ENCODE results near the gene ARHGEF4. TPM values are rescaled to one million over a fixed set of nuclear protein-coding genes. Genes with fewer than 3 reads are reported as not detected.

The ARHGEF4 gene
- total RNA-seq, 1 experiment from 2014 or later = 0.80 TPM

DNA sequence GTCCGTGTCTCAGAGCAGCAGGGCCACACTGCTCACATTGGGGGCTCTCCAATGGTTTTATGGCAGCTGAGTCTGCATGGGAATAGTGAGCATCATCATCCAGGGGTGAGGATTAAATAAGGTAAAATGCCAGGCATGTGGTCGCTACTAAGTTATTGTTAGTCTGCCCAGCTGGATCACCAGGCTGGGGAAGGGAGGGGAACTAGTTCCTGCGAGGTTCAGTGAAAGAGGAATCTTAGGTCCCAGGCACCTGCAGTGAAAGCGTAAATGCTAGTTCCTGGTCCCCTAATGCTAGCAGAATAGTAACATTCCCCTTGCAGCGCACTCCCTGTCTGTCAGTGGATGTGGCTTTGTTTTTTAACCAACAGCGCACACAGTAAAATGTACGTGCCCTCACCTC, 60.1 kb downstream of the ARHGEF4 start:
- no peaks in the 10 kb centered on the region for H3K4me1 ChIP-seq (ENCODE audit: control insufficient read depth, insufficient read depth, low read length)
- H3K27me3 ChIP-seq (ENCODE audit: control insufficient read depth, insufficient read depth, low read length) = no peaks in the 10 kb centered on the region; the same call in 1 of the 2 replicates
- BruUV-seq (replicated peaks) = no TSS peak
- intact Hi-C loops (cut with micrococcal nuclease; ENCODE audit: unreplicated experiment) (no loop called here), in situ Hi-C loops (cut with HindIII; ENCODE audit: low pct_unique_long_range_greater_than_20kb, low sequenced_read_pairs) (no loop called here)
- DNase-seq (ENCODE audit: low read depth, low spot score) (no peak), ATAC-seq (no peak)
- H3K9me3 ChIP-seq (ENCODE audit: control insufficient read depth, insufficient read depth, low read depth, low read length) = no peaks in the 10 kb centered on the region
- ChIA-PET CTCF (no interaction called here), POLR2A (no interaction called here)
- no peak overlapping the region for H3K4me3 ChIP-seq (ENCODE audit: low read depth in 2 of 2, low read length in 2 of 2)
- no peaks in the 10 kb centered on the region for H3K36me3 ChIP-seq (ENCODE audit: control insufficient read depth, insufficient read depth, low read length)
- no peak overlapping the region for H3K27ac ChIP-seq (ENCODE audit: low read length)
- TF ChIP-seq TCF7L2 (IDR thresholded peaks at IDR 0.05; ENCODE audit: low read depth, low read length) = no peak

DNA sequence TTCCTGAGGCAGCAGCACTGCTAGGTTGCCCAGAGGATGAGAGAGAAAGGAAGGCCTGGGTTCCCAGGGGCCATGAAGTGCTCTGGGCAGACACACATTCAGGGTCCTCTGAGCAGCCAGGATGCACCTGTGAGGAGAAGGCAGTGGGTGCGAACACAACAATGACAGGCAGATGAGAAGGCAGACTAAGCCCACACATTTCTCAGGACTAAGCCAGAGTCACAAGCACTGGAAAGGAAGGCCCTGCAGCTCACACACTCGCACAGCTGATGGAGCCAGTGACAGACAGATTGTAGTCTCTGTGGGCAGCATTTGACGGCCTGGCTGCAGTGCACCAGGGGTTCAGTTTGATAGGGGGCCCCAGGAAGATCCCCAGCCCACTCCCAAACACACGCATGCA, 61.8 kb downstream of the ARHGEF4 start:
- POLR2A ChIA-PET = no interaction called here
- intact Hi-C loops (cut with micrococcal nuclease; ENCODE audit: unreplicated experiment) (no loop called here), in situ Hi-C loops (cut with HindIII; ENCODE audit: low pct_unique_long_range_greater_than_20kb, low sequenced_read_pairs) (no loop called here)
- CTCF ChIA-PET = no interaction called here
- H3K9me3 ChIP-seq (ENCODE audit: control insufficient read depth, insufficient read depth, low read depth, low read length) = no peaks in the 10 kb centered on the region
- H3K27me3 ChIP-seq (ENCODE audit: control insufficient read depth, insufficient read depth, low read length) = no peaks in the 10 kb centered on the region; the same call in 1 of the 2 replicates
- no peaks in the 10 kb centered on the region for H3K4me1 ChIP-seq (ENCODE audit: control insufficient read depth, insufficient read depth, low read length)
- no peak overlapping the region for H3K4me3 ChIP-seq (ENCODE audit: low read depth in 2 of 2, low read length in 2 of 2)
- ATAC-seq (no peak), DNase-seq (ENCODE audit: low read depth, low spot score) (no peak)
- TF ChIP-seq SIN3A (IDR thresholded peaks at IDR 0.05; ENCODE audit: borderline replicate concordance, insufficient read depth, low read depth, low read length) (no peak), TCF7L2 (IDR thresholded peaks at IDR 0.05; ENCODE audit: low read depth, low read length) (no peak), POLR2AphosphoS5 (IDR thresholded peaks at IDR 0.05; ENCODE audit: low read depth, low read length) (no peak)
- TF ChIP-seq, protein P1, sequence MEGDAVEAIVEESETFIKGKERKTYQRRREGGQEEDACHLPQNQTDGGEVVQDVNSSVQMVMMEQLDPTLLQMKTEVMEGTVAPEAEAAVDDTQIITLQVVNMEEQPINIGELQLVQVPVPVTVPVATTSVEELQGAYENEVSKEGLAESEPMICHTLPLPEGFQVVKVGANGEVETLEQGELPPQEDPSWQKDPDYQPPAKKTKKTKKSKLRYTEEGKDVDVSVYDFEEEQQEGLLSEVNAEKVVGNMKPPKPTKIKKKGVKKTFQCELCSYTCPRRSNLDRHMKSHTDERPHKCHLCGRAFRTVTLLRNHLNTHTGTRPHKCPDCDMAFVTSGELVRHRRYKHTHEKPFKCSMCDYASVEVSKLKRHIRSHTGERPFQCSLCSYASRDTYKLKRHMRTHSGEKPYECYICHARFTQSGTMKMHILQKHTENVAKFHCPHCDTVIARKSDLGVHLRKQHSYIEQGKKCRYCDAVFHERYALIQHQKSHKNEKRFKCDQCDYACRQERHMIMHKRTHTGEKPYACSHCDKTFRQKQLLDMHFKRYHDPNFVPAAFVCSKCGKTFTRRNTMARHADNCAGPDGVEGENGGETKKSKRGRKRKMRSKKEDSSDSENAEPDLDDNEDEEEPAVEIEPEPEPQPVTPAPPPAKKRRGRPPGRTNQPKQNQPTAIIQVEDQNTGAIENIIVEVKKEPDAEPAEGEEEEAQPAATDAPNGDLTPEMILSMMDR (IDR thresholded peaks at IDR 0.05) = no peak
- TF ChIP-seq, protein P2, sequence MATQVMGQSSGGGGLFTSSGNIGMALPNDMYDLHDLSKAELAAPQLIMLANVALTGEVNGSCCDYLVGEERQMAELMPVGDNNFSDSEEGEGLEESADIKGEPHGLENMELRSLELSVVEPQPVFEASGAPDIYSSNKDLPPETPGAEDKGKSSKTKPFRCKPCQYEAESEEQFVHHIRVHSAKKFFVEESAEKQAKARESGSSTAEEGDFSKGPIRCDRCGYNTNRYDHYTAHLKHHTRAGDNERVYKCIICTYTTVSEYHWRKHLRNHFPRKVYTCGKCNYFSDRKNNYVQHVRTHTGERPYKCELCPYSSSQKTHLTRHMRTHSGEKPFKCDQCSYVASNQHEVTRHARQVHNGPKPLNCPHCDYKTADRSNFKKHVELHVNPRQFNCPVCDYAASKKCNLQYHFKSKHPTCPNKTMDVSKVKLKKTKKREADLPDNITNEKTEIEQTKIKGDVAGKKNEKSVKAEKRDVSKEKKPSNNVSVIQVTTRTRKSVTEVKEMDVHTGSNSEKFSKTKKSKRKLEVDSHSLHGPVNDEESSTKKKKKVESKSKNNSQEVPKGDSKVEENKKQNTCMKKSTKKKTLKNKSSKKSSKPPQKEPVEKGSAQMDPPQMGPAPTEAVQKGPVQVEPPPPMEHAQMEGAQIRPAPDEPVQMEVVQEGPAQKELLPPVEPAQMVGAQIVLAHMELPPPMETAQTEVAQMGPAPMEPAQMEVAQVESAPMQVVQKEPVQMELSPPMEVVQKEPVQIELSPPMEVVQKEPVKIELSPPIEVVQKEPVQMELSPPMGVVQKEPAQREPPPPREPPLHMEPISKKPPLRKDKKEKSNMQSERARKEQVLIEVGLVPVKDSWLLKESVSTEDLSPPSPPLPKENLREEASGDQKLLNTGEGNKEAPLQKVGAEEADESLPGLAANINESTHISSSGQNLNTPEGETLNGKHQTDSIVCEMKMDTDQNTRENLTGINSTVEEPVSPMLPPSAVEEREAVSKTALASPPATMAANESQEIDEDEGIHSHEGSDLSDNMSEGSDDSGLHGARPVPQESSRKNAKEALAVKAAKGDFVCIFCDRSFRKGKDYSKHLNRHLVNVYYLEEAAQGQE (IDR thresholded peaks at IDR 0.05; ENCODE audit: insufficient read depth in 1 of 2, low read depth in 2 of 2, low read length in 1 of 2) = no peak
- no TSS peak for BruUV-seq (replicated peaks)
- no peaks in the 10 kb centered on the region for H3K36me3 ChIP-seq (ENCODE audit: control insufficient read depth, insufficient read depth, low read length)
- H3K27ac ChIP-seq (ENCODE audit: low read length) = no peak overlapping the region

DNA sequence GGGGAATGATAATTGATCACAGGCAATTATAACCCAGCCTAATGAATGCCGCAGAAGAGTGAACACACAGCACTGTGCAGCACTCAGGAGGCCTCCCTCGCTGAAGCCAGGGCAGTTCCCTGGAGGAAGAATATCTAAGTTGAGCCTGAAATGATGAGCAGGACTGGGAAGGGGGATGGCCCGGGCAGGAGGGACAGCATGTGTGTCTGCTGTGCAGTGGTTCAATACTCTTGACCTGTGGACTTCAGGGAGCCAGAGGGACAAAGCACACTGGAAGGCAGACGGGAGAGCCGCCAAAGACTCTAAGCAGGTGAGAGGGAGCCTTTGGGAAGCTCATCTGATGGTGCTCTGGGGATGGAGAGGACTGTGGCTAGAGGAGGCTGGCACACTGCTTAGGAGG, 62.6 kb downstream of the ARHGEF4 start:
- Histone ChIP-seq H3K4me3 (ENCODE audit: low read depth in 2 of 2, low read length in 2 of 2) (no peak overlapping the region), H3K36me3 (ENCODE audit: control insufficient read depth, insufficient read depth, low read length) (no peaks in the 10 kb centered on the region), H3K9me3 (ENCODE audit: control insufficient read depth, insufficient read depth, low read depth, low read length) (no peaks in the 10 kb centered on the region), H3K4me1 (ENCODE audit: control insufficient read depth, insufficient read depth, low read length) (no peaks in the 10 kb centered on the region), H3K27me3 (ENCODE audit: control insufficient read depth, insufficient read depth, low read length) (no peaks in the 10 kb centered on the region; the same call in 1 of the 2 replicates), H3K27ac (ENCODE audit: low read length) (no peak overlapping the region)
- CTCF ChIA-PET = no interaction called here
- POLR2A ChIA-PET = no interaction called here
- intact Hi-C loops (cut with micrococcal nuclease; ENCODE audit: unreplicated experiment) (no loop called here), in situ Hi-C loops (cut with HindIII; ENCODE audit: low pct_unique_long_range_greater_than_20kb, low sequenced_read_pairs) (no loop called here)
- ATAC-seq = no peak; the same call in 1 of the 2 replicates
- DNase-seq (ENCODE audit: low read depth, low spot score) = no peak
- TF ChIP-seq, protein P2 (IDR thresholded peaks at IDR 0.05; ENCODE audit: insufficient read depth in 1 of 2, low read depth in 2 of 2, low read length in 1 of 2) = no peak
- TF ChIP-seq, protein P1 (IDR thresholded peaks at IDR 0.05) = no peak
- no TSS peak for BruUV-seq (replicated peaks)
